Testis (tissue), 2 donors: ENCODE data around the gene NT5C1A.

ENCODE experiments used
- POLR2A ChIP-seq: fragments of 450-650 bp; IDR thresholded peaks from one replicate; pipeline ENCODE4 v1.6.1; 2017; ENCODE audit warnings: antibody characterized with exemption, mild to moderate bottlenecking, moderate library complexity
- TF ChIP-seq, protein P1 (sequence below), 3 experiments: fragments of 450-650 bp in 2 of 3; fragments of 200-600 bp in 1 of 3; sonication (generic) in 1 of 3; IDR thresholded peaks; one replicate each; pipeline ENCODE4 v1.5.1; 2016 to 2019; ENCODE audit warnings: antibody characterized with exemption in 3 of 3, mild to moderate bottlenecking in 2 of 3, moderate library complexity in 1 of 3

- TF ChIP-seq, protein P1, sequence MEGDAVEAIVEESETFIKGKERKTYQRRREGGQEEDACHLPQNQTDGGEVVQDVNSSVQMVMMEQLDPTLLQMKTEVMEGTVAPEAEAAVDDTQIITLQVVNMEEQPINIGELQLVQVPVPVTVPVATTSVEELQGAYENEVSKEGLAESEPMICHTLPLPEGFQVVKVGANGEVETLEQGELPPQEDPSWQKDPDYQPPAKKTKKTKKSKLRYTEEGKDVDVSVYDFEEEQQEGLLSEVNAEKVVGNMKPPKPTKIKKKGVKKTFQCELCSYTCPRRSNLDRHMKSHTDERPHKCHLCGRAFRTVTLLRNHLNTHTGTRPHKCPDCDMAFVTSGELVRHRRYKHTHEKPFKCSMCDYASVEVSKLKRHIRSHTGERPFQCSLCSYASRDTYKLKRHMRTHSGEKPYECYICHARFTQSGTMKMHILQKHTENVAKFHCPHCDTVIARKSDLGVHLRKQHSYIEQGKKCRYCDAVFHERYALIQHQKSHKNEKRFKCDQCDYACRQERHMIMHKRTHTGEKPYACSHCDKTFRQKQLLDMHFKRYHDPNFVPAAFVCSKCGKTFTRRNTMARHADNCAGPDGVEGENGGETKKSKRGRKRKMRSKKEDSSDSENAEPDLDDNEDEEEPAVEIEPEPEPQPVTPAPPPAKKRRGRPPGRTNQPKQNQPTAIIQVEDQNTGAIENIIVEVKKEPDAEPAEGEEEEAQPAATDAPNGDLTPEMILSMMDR (IDR thresholded peaks at IDR 0.05): no peak
- TF ChIP-seq POLR2A: no peak
These were observed 19.0 kb upstream of the NT5C1A start for GRCh38 chr1:39690794-39691382.
